HG02885 (cell line): ENCODE data around the gene S100P.

Experiments
- ATAC-seq: cut with Tn5 transposase; IDR thresholded peaks from one replicate; pipeline ENCODE4 v1.9.1; 2021; ENCODE audit warnings: mild to moderate bottlenecking; ENCODE audit not compliant: unreplicated experiment, poor library complexity

Gene S100P

GRCh38 chr4:6742989-6743388 is 49.3 kb downstream of the S100P start:
- no peak for ATAC-seq
